PC-9 (cell line): ENCODE measurements around the gene SLC4A1AP.

Source experiments
- CTCF ChIP-seq: fragments of 200-600 bp; sonication (generic); conservative IDR thresholded peaks from 2 replicates; pipeline ENCODE4 v1.6.1; 2017; ENCODE audit warnings: mixed run types, antibody characterized with exemption, mild to moderate bottlenecking, moderate library complexity
- EZH2 ChIP-seq: fragments of 200-600 bp; sonication (generic); IDR thresholded peaks from 2 replicates; pipeline ENCODE4 v1.8.0; 2017; ENCODE audit warnings: antibody characterized with exemption, low read depth

GRCh38 chr2:27712522-27712921 is 48.8 kb downstream of the SLC4A1AP start:
- TF ChIP-seq EZH2 (no peak), CTCF (no peak)
